ENCODE results near the gene RNF224.

DNA sequence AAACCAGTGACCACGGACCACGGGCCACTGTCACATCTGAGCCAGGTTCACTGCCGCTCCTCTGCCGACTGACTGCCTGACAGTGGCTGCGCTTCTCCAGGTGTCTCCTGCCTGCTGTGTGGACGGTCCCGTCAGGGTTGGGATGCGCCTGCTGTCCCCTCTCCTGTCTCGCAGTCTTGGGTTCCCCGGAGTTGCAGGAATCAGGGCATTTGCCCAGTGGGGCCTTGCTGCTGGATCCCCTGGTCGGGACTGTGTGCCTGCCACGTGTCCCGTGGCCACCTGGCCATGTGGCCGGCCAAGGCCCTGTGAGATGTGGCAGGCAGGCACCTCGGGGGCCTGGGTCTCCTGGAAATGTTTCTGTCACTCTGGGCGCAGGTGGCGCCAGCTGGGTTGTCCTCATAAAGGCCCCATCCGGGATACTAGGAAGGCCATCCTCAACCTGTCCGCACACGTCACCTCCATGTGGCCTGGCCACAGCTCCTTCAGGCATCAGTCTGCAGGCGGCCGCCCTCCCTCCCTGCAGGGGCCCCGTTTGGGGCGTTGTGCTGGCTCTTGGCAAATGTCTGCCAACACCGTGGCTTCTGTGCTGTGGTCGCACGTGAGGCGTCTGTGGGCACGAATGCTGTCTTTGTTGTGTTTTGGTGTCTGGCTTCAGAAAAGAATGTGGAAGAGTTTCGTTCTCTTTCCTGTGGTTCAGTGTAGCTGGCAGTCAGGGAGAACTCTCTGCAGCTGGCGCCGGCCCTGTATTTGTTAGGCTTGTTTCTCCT, 43.8 kb downstream of the RNF224 start:
- no peak for TF ChIP-seq POLR2A (IDR thresholded peaks at IDR 0.05)
- TF ChIP-seq, protein P1, sequence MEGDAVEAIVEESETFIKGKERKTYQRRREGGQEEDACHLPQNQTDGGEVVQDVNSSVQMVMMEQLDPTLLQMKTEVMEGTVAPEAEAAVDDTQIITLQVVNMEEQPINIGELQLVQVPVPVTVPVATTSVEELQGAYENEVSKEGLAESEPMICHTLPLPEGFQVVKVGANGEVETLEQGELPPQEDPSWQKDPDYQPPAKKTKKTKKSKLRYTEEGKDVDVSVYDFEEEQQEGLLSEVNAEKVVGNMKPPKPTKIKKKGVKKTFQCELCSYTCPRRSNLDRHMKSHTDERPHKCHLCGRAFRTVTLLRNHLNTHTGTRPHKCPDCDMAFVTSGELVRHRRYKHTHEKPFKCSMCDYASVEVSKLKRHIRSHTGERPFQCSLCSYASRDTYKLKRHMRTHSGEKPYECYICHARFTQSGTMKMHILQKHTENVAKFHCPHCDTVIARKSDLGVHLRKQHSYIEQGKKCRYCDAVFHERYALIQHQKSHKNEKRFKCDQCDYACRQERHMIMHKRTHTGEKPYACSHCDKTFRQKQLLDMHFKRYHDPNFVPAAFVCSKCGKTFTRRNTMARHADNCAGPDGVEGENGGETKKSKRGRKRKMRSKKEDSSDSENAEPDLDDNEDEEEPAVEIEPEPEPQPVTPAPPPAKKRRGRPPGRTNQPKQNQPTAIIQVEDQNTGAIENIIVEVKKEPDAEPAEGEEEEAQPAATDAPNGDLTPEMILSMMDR (IDR thresholded peaks at IDR 0.05), result no peak

Measured in adrenal gland (tissue), 5 donors.